Tibial artery (tissue), 4 donors: ENCODE data around the gene EXD3.

Experiments
- DNase-seq, 2 donors: peaks; one replicate each; pipeline ENCODE4 v3.0.0-alpha.2; 2019
- H3K27ac ChIP-seq, 2 donors: fragments of 200-600 bp; sonication (generic) in 1 of 2; 1 replicate in 1 of 2; 2 replicates in 1 of 2; pipeline ENCODE4 v1.5.1; 2018 to 2019; ENCODE audit warnings: mild to moderate bottlenecking in 1 of 2
- H3K27me3 ChIP-seq, 2 donors: fragments of 200-600 bp; sonication (generic) in 1 of 2; one replicate each; pipeline versions ENCODE4 v1.5.1 to v1.6.0; 2016 to 2019
- H3K36me3 ChIP-seq, 3 donors: fragments of 200-600 bp; sonication (generic) in 2 of 3; one replicate each; pipeline ENCODE4 v1.5.1; 2016 to 2019; ENCODE audit warnings: mild to moderate bottlenecking in 2 of 3
- H3K4me1 ChIP-seq, 4 donors: fragments of 200-600 bp; sonication (generic) in 2 of 4; 1 replicate in 3 of 4; 2 replicates in 1 of 4; pipeline ENCODE4 v1.5.1; 2016 to 2019
- H3K4me3 ChIP-seq, 2 donors: fragments of 200-600 bp; sonication (generic) in 1 of 2; 1 replicate in 1 of 2; 2 replicates in 1 of 2; pipeline ENCODE4 v1.5.1; 2018 to 2019; ENCODE audit warnings: mild to moderate bottlenecking in 2 of 2
- H3K9me3 ChIP-seq, 3 donors: fragments of 200-600 bp; sonication (generic) in 1 of 3; one replicate each; pipeline ENCODE4 v1.5.1; 2016 to 2019
- CTCF ChIP-seq, 2 experiments: fragments of 200-600 bp in 1 of 2; fragments of 450-650 bp in 1 of 2; IDR thresholded peaks; one replicate each; pipeline ENCODE4 v1.5.1; 2017 to 2019; ENCODE audit warnings: antibody characterized with exemption in 2 of 2, mild to moderate bottlenecking in 1 of 2, moderate library complexity in 1 of 2
- intact Hi-C: fragments of 100-400 bp; cut with DNase I; formaldehyde crosslinking; loops from one replicate; pipeline ENCODE4 v1.15.0; 2023; ENCODE audit warnings: low total_unique reads

EXD3 gene

GRCh38 chr9:137432687-137433348 lies 9.9 kb upstream of the EXD3 start:
- TF ChIP-seq CTCF (IDR thresholded peaks at IDR 0.05): no peak
- peaks cover 0 to 20% (median 7%) of the 10 kb centered on the region in 4 donors for H3K4me1 ChIP-seq
- H3K4me3 ChIP-seq: no peak overlapping the region
- no peak for DNase-seq
- H3K27ac ChIP-seq: no peak overlapping the region
- no peaks in the 10 kb centered on the region for H3K36me3 ChIP-seq
- intact Hi-C loops: no loop called here
- no peaks in the 10 kb centered on the region for H3K9me3 ChIP-seq
- peaks cover 0 to 52% of the 10 kb centered on the region in 2 donors for H3K27me3 ChIP-seq

- Histone ChIP-seq H3K4me1 (peaks cover 0 to 18% (median 7%) of the 10 kb centered on the region in 4 donors), H3K4me3 (no peak overlapping the region), H3K27me3 (peaks cover 0 to 38% of the 10 kb centered on the region in 2 donors), H3K36me3 (no peaks in the 10 kb centered on the region), H3K27ac (no peak overlapping the region), H3K9me3 (no peaks in the 10 kb centered on the region)
- intact Hi-C loops: no loop called here
- DNase-seq: no peak
- TF ChIP-seq CTCF (IDR thresholded peaks at IDR 0.05): no peak
Measured at GRCh38 chr9:137431416-137431931, 8.5 kb upstream of the EXD3 start.

GRCh38 chr9:137430723-137431415 lies 7.9 kb upstream of the EXD3 start:
- no peak overlapping the region for H3K27ac ChIP-seq
- H3K36me3 ChIP-seq: no peaks in the 10 kb centered on the region
- no peak for TF ChIP-seq CTCF (IDR thresholded peaks at IDR 0.05)
- peaks cover 0 to 38% of the 10 kb centered on the region in 2 donors for H3K27me3 ChIP-seq
- no peak overlapping the region for H3K4me3 ChIP-seq
- H3K4me1 ChIP-seq: peaks cover 0 to 12% (median 2%) of the 10 kb centered on the region in 4 donors
- intact Hi-C loops: no loop called here
- DNase-seq: no peak
- no peaks in the 10 kb centered on the region for H3K9me3 ChIP-seq

DNA sequence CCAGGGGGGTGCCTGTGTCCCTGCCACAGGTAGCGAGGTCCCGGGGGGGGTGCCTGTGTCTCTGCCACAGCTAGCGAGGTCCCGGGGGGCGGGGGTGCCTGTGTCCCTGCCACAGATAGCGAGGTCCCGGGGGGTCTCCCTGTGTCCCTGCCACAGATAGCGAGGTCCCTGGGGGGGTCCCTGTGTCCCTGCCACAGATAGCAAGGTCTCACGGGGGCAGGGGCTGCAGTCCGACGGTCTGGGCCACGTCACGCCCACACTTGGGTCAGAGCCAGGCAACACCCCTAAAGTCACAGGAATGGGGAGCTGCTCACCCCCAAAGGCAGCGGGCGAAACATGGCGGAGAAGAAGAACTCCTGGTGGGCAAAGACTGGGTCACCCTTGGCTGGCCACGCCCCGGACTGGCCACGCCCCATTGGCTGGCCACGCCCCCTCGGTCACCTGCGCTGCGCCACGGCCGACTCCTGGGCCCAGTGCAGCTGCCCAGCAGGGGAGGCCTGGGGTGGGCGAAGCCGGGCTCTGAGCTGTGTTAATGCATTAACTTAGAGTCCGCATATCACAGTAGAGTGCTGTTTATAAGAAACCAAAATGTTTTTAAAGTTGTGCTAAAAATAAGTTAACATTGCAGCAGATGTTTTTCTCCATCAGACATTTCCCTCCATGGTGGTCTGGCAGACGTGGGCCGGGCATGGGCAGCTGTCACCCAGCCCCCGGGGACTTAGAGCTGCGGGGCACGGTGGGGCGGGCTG lies 7.2 kb upstream of the EXD3 start:
- H3K4me1 ChIP-seq: peaks cover 0 to 6% (median 0%) of the 10 kb centered on the region in 4 donors
- no peak for DNase-seq
- no peaks in the 10 kb centered on the region for H3K9me3 ChIP-seq
- intact Hi-C loops: no loop called here
- H3K4me3 ChIP-seq: no peak overlapping the region
- no peak for TF ChIP-seq CTCF (IDR thresholded peaks at IDR 0.05)
- peaks cover 0 to 34% of the 10 kb centered on the region in 2 donors for H3K27me3 ChIP-seq
- no peaks in the 10 kb centered on the region for H3K36me3 ChIP-seq
- H3K27ac ChIP-seq: no peak overlapping the region

DNA sequence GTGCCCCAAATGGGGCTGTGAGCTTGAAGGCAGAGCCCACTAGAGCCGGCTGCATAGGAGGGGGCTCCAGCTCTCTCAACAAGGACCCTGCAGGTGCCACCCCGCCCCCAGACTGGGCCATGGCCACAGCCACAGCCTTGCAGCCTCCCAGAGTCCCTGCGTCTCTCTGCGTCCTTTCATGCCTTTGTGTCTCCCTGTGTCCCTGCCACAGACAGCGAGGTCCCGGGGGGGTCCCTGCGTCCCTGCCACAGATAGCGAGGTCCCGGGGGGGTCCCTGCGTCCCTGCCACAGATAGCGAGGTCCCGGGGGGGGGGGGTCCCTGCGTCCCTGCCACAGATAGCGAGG lies 6.6 kb upstream of the EXD3 start:
- Histone ChIP-seq H3K4me1 (peaks cover 0 to 6% (median 0%) of the 10 kb centered on the region in 4 donors), H3K9me3 (no peaks in the 10 kb centered on the region), H3K27ac (no peak overlapping the region), H3K36me3 (no peaks in the 10 kb centered on the region), H3K4me3 (no peak overlapping the region), H3K27me3 (peaks cover 0 to 30% of the 10 kb centered on the region in 2 donors)
- no peak for DNase-seq
- intact Hi-C loops: no loop called here
- no peak for TF ChIP-seq CTCF (IDR thresholded peaks at IDR 0.05)
